Neural progenitor cell (in vitro differentiated cells): Measurements from ENCODE around the gene JAZF1.

Experiments used
- EZH2 ChIP-seq: fragments of 200-600 bp; sonication (generic); IDR thresholded peaks from 2 replicates; pipeline ENCODE4 v1.6.1; 2017; ENCODE audit warnings: antibody characterized with exemption, mild to moderate bottlenecking, moderate library complexity
- EZH2phosphoT487 ChIP-seq: fragments of 200-600 bp; sonication (generic); IDR thresholded peaks from 2 replicates; pipeline ENCODE4 v1.6.1; 2017; ENCODE audit warnings: antibody characterized with exemption
- TF ChIP-seq, protein P1 (sequence below): fragments of 200-600 bp; sonication (generic); IDR thresholded peaks from 2 replicates; pipeline ENCODE4 v1.5.1; 2017; ENCODE audit warnings: antibody characterized with exemption, mild to moderate bottlenecking

GRCh38 chr7:28157076-28157745 lies 23.4 kb downstream of the JAZF1 start:
- TF ChIP-seq EZH2 (no peak), EZH2phosphoT487 (no peak)
- TF ChIP-seq, protein P1, sequence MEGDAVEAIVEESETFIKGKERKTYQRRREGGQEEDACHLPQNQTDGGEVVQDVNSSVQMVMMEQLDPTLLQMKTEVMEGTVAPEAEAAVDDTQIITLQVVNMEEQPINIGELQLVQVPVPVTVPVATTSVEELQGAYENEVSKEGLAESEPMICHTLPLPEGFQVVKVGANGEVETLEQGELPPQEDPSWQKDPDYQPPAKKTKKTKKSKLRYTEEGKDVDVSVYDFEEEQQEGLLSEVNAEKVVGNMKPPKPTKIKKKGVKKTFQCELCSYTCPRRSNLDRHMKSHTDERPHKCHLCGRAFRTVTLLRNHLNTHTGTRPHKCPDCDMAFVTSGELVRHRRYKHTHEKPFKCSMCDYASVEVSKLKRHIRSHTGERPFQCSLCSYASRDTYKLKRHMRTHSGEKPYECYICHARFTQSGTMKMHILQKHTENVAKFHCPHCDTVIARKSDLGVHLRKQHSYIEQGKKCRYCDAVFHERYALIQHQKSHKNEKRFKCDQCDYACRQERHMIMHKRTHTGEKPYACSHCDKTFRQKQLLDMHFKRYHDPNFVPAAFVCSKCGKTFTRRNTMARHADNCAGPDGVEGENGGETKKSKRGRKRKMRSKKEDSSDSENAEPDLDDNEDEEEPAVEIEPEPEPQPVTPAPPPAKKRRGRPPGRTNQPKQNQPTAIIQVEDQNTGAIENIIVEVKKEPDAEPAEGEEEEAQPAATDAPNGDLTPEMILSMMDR: no peak
